HG03060 (cell line): ENCODE data around the gene STAM.
"Not testable (repeated sequence)": the region's sequence is repeated elsewhere in the genome, so short reads cannot be mapped to it uniquely, and the experiment has no call there.

ENCODE experiments used
- ATAC-seq: cut with Tn5 transposase; IDR thresholded peaks from one replicate; pipeline ENCODE4 v1.9.1; 2021; ENCODE audit warnings: low read depth, moderate number of reproducible peaks; ENCODE audit not compliant: unreplicated experiment

The STAM gene

DNA sequence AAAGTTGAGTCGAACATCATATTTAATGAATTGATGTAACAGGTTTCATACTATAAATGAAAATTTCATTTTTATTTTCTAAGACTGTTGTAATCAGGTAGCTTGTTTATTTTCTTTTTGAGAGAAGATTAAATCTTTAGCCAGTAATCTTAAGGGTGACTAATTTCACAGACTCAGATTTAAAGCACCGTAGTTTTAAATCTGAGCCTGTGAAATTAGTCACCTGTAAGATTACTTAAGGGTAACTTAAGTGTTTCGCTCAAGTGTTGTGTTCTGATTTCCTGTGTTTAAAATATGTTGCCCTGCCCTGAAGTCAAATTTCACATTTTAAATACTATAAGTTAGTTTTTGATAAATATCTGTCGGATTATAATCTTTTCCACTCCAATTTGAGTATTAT is 72.2 kb downstream of the STAM start:
- ATAC-seq = no peak

DNA sequence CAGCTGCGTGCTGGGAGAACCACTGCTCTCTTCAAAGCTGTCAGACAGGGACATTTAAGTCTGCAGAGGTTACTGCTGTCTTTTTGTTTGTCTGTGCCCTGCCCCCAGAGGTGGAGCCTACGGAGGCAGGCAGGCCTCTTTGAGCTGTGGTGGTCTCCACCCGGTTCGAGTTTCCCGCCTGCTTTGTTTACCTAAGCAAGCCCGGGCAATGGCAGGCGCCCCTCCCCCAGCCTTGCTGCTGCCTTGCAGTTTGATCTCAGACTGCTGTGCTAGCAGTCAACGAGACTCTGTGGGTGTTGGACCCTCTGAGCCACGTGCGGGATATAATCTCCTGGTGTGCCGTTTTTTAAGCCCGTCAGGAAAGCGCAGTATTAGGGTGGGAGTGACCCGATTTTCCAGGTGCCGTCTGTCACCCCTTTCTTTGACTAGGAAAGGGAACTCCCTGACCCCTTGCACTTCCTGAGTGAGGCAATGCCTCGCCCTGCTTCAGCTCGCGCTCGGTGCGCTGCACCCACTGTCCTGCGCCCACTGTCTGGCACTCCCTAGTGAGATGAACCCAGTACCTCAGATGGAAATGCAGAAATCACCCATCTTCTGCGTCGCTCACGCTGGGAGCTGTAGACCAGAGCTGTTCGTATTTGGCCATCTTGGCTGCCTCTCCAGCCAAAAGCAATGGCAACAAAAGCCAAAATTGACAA is 78.5 kb downstream of the STAM start:
- not testable (repeated sequence) for ATAC-seq

DNA sequence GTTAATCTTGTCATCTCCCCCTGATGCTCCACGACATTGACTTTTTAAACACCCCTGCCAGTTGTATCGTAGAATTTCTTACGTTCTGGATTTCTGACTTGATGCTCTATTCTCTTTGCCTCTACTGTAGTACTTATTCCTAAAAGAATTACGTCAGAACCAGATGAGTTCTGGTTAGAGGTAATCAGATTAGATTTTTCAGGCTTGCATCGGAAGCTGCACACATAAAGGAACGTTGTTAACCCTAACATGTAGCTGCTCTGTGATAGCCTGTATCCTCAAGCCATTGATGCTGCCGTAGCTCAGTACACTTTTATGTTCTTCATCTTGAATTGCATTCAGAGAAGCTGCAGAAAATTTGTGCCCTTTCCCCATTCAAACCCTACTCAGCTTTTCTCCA is 81.8 kb downstream of the STAM start:
- ATAC-seq = no peak

DNA sequence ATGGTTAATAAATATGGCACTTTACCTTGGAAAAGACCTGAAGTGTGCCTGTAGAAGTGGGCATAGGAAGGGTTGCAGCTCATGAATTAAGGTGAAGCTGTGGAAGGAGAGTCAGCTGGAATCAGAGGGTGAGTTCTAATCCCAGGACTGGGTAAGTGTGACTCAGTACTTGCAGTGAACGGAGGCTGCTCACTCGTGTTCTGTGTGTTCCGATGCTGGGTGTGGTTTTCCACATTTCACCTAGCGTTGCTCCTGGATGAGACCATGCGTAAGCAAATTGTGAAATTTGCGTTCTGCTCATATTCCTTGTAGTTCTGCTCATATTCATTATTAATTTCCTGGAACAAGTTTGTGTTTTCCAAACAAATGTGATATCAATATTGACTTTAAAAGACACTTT is 85.7 kb downstream of the STAM start:
- no peak for ATAC-seq

DNA sequence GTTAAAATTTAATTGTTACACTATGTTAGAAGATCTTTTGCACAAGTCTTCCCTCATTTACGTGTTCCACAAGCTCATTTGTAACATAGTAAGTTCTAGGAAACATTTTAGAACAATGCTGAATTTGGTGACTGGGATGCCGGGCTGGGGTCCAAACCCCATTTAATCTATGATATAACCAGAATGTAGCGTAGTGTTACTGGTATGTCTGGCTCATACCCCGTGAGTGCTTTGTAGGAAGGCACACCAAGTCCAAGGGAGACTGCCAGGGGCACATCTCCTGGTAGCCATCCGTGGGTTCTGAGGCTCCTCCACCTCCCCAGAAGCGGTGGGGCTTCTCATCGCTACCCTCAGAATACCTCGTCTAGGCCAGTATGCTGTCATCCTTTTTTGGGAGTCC is 86.7 kb downstream of the STAM start:
- ATAC-seq = no peak

DNA sequence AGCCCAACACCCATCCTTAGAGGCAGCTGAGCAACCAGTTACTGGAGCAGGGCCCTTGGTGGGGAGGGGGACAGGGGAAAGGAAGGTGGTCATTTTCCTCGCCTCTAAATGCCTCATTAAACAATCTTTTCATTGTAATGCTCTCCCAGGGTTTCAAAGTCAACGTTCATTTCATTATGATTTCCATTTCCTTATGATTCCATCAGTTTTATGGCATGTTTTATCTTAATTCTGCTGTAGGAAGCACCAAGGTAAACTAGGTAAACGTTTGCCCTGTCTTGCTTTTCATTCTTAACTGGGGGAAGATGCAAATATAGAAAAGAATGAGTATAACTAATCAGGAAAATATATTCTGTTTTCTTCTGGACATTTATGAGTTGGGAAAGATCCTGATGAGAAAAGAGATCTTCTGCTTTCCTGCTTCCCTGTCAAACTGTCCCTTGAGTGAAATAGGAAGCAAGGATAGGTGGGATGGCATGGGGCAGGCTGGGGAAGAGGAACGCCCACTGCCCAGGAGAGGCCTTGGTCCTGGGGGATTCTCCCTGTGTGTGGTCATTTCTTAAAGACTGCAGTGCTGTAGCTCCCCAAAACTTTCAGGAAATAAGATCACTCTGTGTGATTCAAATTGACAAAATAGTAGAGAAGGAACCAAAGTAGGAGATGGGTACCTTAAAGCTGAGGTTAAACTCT is 87.5 kb downstream of the STAM start:
- ATAC-seq = no peak

DNA sequence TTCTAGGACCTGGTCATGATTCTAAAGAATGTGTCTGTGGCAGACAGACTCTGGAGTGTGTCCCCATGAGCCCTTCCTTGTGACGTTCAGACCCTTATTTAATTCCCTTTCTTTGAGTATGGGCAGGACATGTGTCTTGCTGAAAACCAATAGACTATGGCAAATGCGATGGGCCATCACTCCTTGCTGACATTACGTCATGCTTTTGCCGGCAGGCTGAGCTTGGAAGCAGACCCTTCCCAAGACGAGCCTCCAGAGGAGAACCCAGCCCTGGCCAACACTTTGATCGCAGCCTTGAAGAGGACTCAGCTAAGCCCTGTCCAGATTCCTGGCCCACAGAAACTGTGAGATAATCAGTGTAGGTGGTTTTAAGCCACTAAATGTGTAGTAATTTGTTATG is 89.7 kb downstream of the STAM start:
- ATAC-seq = no peak

DNA sequence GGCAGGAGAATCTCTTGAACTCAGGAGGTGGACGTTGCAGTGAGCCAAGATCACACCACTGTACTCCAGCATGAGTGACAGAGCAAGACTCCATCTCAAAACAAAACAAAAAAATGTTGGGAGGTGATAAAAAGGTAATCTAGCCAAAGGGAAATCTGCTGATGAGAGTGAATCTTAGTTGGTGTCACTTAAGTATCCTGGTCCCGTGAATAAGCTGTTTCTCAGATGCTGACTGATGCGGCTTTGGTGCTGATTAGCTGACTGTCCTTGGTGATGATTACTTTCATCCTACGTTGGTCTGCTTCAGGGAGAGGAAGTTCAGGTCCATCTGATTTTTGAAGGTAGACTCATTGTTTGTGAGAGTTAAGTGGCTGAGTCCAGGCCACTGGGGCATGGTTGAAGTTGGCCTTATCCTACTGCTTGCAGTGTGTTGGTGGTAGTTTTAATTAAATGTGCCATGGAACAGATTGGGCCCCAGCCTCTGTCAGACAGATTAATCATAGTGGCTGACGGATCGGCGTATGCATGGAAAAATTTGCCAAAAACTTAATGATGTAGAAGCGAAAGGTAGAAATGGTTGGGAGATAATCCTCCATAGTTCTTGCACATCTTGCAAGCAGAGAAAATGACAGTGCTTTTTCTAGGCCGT is 90.6 kb downstream of the STAM start:
- ATAC-seq = no peak

DNA sequence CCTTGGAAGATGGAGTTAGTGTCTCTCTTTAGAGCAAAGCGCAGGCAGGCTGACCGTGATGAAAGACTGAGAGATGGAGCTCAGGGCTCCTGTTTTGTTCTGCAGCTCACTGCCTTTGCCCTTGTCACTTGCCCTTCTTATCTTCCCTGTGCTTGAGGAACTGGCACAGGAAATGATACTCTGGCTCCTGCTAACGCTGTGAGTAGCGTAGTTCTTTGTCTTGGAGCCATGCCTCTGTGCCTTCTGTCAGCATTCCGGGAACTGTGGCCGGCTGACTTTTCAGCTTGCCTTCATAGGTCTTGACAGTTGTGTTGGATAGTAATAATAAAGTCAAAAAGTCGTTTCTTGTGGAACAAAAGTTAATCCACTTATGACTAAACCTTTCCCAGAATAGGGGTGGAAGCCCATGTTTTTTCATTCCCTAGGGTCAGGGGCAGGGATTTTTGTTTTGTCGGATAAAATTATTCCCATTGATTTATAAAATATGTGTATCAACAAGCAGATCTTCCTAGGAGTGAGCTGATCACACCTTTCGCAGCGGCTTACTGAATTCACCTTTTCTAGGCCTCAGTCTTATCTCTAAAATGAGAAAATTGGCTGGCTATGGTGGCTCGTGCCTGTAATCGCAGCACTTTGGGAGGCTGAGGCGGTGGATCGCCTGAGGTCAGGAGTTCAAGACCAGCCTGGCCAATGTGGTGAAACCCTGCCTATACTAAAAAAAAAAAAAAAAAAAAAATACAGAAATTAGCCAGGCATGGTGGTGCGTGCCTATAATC is 91.4 kb downstream of the STAM start:
- ATAC-seq = no peak

DNA sequence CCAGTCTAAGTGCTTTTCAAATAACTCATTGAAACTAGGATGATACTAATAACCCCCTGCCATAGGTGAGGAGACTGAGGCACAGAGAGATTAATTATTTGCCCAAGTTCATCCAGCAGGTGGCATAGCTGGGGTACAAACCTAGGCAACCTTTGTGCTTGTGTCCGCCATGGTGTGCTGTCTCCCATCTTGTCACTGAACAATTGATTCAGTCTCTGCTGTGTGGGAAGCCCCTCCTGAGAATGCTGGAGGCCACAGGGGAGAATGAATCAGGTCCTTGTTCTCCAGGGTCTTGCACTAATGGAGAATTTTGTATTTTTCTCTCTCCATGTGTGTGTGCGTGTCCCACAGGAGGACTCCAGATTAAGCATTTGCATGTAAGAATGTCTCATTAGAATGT is 92.3 kb downstream of the STAM start:
- ATAC-seq = no peak

DNA sequence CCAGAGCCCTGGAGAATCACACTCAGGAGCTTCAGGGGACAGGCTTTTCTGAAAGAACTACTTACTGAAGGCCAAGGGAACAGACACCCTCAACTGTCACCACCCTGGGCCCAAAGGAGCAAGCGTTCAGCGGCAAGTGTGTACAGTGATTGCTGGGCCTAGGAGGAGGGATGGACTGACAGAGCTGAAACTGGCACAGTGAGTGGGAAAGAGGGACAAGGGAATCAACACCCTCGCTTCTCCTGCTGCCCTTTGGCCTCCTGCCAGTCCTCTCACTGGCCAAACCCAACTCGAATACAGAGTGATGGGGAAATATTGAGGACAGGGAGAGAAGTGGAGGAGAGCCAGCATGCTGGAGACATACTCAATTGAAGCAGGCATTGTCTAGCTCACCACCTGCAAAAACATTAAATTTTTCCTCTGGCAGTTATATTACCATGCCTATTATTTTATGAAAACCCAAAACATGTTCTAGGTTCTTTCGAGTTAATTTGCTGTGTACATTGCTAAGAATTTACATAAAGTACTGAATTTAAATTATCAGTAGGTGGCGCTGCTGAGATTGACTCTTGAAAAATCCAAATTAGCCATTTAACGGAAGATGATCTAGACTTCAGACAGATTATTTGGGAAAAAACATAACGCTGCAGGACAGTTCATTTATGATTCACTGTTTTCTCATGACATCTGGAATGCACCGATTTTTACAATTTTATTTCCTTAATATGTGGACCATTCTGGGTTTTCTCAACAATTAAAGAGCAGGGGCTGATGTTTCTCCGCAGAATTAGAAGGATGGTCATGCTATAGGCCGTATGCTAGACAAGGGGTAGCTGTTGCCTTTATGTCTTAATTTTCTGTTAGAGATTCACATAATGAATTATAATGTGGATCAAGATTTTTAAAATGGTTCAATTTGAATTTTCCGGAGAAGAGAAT is 93.3 kb downstream of the STAM start:
- no peak for ATAC-seq

DNA sequence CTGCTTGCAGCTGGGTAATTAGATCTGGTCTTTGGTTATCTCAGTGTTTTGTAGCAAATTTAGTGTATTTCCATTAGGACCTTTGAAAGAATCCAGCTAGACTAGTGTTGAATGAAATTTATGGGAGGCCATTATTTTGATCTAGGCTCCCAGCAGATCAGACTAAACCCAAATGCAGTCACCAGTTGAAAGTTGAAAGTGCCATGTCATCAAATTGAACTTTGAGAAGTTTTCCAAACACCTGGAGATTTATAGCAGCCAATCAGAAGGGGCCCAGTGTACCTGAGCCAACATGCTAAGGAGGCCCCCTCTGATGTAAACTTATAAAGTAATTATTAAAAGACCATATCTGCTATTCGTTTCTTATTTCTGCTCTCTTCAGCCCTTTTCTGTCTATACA is 96.7 kb downstream of the STAM start:
- ATAC-seq = no peak

DNA sequence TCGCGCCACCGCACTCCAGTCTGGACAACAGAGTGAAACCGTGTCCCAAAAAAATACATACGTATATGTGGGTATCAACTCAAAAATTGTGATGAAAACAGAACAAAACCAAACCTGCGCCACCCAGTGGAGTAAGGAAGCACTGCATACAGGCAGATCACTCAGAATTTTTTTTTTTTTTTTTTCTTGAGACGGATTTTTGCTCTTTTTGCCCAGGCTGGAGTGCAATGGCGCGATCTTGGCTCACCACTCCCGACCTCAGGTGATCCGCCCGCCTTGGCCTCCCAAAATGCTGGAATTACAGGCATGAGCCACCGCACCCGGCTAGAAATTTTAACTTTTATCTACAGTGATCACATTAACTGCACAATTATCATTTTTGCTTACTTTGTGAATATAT is 99.0 kb downstream of the STAM start:
- no peak for ATAC-seq

DNA sequence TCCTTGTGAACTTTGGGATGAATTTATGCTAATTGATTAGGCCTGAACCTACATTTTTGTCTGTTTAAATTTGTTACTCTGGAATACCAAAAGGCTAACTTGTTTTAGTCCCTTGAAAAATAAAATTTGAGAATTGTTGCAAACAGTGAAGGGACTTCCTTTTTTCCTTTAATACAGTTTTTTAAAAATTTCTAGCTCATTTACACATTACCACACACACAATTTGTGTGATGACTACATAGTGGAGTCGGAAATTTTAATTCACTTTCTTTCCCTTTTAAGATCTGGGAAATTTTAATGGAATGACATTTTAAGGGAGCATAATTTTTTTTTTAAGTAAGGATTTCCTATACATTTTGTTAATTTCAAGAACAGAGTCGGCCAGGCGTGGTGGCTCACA is 99.5 kb downstream of the STAM start:
- no peak for ATAC-seq

DNA sequence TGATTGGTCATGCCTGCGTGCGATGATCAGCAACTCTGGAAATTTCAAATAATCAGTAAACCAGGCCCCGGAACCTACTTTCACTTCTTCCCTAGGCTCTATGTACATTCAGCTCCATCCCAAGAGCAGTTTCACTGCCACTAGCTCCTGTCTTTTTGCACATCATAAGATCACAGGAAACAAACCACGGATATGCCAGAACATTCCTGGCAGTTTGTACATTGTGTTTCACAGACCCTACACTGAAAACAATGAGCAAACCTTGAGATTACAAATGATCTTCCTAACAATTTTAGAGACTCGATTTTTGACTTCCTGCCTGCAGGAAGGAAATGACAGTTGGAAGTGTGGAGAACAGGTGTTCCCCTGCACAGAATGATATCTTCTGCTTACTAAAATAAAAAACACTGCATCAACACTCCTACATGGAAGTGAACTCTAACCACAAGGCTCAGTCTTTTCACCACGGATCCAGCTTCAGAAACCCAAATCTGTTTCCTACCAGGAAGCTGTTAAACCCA is 100.5 kb downstream of the STAM start:
- ATAC-seq = no peak

DNA sequence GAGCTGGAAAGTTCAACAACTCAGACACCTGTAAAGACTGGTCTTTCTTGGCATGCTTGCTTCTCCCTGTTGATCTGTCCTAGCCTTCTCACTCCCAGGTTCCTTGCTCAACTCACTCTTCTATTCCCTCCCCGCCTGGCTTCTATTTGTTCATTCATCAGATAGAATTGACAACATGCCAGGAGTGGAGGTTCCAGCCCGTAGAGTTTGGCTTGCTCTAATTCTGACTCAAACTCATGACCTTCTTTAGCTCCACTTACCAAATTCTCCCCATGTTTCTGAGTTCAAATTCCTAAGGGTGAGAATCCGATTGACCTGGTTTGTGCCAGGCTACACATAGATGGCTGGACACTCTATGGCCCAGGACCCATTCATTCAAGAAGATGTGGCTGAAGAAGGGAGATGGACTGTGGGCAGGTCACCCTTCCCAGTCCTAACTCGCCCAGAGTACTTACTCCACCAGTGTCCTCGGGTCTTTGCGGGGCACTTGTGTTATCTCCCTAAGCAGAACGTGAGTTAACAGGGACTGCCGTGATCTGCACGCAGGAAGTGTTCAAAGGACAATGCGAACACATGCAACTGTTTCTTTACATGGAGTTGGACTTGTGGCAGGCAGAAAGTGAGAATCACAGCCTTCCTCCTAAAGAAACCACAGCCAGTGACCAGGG is 104.1 kb downstream of the STAM start:
- ATAC-seq = no peak

DNA sequence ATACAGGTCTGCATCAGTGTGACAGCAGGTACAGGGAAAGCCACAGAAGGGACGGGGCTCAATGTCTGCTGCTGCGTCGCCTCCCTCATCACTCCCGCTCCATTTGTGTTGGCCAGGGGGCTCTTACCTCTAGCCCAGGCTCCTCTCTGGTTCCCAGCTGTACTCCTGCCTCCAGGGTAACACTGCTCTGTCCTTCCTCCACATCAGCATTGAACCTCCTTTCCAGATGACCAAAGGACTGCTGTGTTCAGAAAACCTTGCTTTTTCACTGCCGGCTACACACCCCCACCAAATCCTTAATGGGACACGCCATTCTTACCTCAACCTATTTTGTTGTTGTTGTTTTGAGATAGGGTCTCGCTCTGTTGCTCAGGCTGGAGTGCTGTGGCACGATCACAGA is 105.9 kb downstream of the STAM start:
- ATAC-seq = no peak

DNA sequence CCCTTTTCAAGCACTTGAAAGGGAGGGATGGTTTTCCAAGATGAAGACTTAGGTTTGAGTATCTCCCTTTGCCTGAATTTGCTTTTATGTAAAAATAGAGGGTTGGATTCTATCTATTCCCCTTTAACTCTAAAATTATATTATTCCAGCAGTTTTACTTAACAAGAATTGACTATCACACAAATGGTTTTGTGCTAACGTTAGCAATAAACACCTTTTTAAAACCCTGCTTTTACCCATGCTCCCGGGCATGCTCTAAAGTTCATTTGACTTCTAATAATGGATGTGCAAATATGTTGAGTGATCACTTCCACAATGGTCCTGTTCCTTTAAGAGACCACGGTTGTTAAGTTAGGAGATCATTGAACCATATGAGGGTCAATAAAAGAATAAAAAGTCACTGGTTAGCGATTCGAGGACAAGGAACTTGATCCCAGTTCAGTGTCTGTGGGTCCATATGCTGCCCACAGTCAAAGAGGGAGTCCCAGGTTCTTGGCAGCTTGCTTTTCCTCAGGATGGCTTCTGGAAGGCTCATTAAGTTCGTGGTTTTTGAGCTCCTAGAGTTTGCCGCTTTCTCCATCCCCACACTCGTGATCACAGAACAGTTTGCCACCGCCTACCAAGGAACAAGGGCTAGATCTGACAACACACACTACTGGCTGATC is 108.0 kb downstream of the STAM start, which contains the start of gene TMEM236:
Gene TMEM236, plus strand, starts transcription at position 421 of the 665 bp plus-strand sequence. Its CDS starts 95 bp downstream, at position 516.
- no peak for ATAC-seq
